ENCODE data around the gene ZACN.

ZACN gene

GRCh38 chr17:76085066-76085730 lies 6.2 kb downstream of the ZACN start:
- no peak for DNase-seq (ENCODE audit: low read depth)
- TF ChIP-seq, protein P1, sequence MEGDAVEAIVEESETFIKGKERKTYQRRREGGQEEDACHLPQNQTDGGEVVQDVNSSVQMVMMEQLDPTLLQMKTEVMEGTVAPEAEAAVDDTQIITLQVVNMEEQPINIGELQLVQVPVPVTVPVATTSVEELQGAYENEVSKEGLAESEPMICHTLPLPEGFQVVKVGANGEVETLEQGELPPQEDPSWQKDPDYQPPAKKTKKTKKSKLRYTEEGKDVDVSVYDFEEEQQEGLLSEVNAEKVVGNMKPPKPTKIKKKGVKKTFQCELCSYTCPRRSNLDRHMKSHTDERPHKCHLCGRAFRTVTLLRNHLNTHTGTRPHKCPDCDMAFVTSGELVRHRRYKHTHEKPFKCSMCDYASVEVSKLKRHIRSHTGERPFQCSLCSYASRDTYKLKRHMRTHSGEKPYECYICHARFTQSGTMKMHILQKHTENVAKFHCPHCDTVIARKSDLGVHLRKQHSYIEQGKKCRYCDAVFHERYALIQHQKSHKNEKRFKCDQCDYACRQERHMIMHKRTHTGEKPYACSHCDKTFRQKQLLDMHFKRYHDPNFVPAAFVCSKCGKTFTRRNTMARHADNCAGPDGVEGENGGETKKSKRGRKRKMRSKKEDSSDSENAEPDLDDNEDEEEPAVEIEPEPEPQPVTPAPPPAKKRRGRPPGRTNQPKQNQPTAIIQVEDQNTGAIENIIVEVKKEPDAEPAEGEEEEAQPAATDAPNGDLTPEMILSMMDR (IDR thresholded peaks at IDR 0.05; ENCODE audit: insufficient read depth, low read depth, low read length, missing control alignments), result no peak
- H3K4me3 ChIP-seq (ENCODE audit: low read depth, low read length), result no peak overlapping the region

DNA sequence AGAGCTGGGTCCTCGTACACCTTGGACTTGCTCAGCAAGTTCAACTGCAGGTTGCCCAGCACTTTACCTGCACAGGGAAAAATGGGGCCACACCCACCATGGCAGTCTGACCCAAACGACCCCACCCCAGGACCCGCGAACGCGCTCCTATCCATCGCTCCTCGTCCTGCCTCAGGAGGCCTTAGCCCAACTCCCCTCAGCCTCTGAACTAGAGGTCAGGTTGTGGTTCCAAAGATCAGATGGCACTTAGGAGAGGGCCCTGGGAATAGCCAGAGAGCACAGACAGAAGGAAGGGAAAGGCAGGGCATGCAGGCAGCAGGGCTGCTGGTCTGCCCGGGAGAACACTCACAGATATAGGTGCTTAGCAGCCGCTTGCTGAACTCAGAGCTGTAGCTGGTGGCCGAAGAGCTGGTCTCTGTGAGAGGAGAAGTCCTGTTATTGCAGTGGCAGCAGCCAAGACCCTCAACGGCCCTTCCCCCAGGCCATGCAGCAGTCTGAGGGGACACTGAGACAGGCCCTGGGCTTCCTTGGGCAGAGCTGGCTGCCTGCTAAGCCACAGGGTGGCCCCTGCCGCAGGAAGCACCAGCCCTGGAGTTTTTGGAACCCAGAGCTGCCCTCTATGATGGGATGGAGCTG lies 6.9 kb downstream of the ZACN start:
- TF ChIP-seq, protein P1 (IDR thresholded peaks at IDR 0.05; ENCODE audit: insufficient read depth, low read depth, low read length, missing control alignments), result no peak
- no peak for DNase-seq (ENCODE audit: low read depth)

DNA sequence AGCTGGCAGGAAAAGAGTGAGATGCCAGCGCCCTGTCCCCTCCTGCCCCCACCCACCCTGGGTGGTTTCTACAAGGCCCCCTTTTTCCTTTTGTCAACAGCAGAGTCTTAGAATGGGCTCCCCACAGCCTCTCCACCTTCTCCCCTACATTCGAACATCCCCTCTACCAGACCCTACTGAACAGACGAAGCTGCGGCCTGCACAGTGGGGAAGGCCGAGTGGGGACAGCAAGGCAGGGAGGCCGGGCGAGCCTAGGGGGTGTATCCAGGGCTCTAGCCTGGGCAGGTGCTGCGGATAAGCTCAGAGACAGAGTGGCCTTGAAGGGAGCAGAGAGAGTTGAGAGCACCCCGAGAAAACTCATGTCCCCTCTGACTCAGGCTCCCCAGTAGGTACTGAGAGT lies 7.4 kb downstream of the ZACN start:
- TF ChIP-seq, protein P1 (IDR thresholded peaks at IDR 0.05; ENCODE audit: insufficient read depth, low read depth, low read length, missing control alignments), result no peak
- DNase-seq (ENCODE audit: low read depth), result no peak

More for the DNA sequence above, 6.9 kb downstream of the ZACN start:
- no peak overlapping the region for H3K4me3 ChIP-seq (ENCODE audit: low read depth, low read length)

GRCh38 chr17:76087531-76087930 lies 8.5 kb downstream of the ZACN start:
- DNase-seq (ENCODE audit: low read depth), result no peak
- TF ChIP-seq, protein P1 (IDR thresholded peaks at IDR 0.05; ENCODE audit: insufficient read depth, low read depth, low read length, missing control alignments), result no peak
- H3K4me3 ChIP-seq (ENCODE audit: low read depth, low read length), result no peak overlapping the region

More for the DNA sequence above, 7.4 kb downstream of the ZACN start:
- H3K4me3 ChIP-seq (ENCODE audit: low read depth, low read length), result no peak overlapping the region

- TF ChIP-seq, protein P1 (IDR thresholded peaks at IDR 0.05; ENCODE audit: insufficient read depth, low read depth, low read length, missing control alignments), result no peak
- no peak for DNase-seq (ENCODE audit: low read depth)
- no peak overlapping the region for H3K4me3 ChIP-seq (ENCODE audit: low read depth, low read length)
These were observed 9.3 kb downstream of the ZACN start for GRCh38 chr17:76088041-76088867.

- TF ChIP-seq, protein P1 (IDR thresholded peaks at IDR 0.05; ENCODE audit: insufficient read depth, low read depth, low read length, missing control alignments), result no peak
- H3K4me3 ChIP-seq (ENCODE audit: low read depth, low read length), result no peak overlapping the region
- no peak for DNase-seq (ENCODE audit: low read depth)
These were observed 10.0 kb downstream of the ZACN start for GRCh38 chr17:76088868-76089576.

Measured in GM12865 (cell line).